ENCODE data around the gene CPVL. TPM values are rescaled to one million over a fixed set of nuclear protein-coding genes. Genes with fewer than 3 reads are reported as not detected.

The CPVL gene
- total RNA-seq, 4 donors from 2014 or later = 8.1 to 17.1 (median 10.1) TPM

DNA sequence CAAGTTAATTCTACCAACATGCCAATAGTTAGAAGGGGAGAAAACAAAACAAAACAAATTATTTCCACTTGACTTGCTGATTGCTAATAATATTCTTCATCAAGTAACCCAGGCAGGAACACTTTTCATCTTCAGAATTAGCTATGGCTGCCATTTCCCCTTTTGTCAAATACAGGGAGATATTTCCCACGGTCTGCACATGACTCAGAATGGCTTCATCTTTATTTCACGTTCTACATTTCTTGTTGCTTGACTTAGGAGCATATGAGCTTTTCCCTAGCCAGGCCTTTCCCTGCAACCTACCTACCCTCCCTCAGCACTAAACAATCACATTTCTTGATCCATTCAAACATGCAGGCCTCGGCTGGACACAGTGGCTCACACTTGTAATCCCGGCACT lies 6.5 kb downstream of the CPVL start:
- 76% methylated on average over 4 of the region's 4 CpGs for WGBS
- H3K36me3 ChIP-seq = no peaks in the 10 kb centered on the region
- no peak for DNase-seq (ENCODE audit: low spot score in 2 of 2)
- H3K4me3 ChIP-seq = no peak overlapping the region
- peaks cover 20% of the 10 kb centered on the region for H3K27me3 ChIP-seq
- no peak overlapping the region for H3K27ac ChIP-seq
- TF ChIP-seq, protein P1, sequence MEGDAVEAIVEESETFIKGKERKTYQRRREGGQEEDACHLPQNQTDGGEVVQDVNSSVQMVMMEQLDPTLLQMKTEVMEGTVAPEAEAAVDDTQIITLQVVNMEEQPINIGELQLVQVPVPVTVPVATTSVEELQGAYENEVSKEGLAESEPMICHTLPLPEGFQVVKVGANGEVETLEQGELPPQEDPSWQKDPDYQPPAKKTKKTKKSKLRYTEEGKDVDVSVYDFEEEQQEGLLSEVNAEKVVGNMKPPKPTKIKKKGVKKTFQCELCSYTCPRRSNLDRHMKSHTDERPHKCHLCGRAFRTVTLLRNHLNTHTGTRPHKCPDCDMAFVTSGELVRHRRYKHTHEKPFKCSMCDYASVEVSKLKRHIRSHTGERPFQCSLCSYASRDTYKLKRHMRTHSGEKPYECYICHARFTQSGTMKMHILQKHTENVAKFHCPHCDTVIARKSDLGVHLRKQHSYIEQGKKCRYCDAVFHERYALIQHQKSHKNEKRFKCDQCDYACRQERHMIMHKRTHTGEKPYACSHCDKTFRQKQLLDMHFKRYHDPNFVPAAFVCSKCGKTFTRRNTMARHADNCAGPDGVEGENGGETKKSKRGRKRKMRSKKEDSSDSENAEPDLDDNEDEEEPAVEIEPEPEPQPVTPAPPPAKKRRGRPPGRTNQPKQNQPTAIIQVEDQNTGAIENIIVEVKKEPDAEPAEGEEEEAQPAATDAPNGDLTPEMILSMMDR (IDR thresholded peaks at IDR 0.05) = no peak
- no peak for TF ChIP-seq EP300 (IDR thresholded peaks at IDR 0.05)
- no peak for TF ChIP-seq POLR2A (IDR thresholded peaks at IDR 0.05)
- no peak for TF ChIP-seq POLR2AphosphoS5 (IDR thresholded peaks at IDR 0.05)
- no peaks in the 10 kb centered on the region for H3K4me1 ChIP-seq
- H3K9me3 ChIP-seq = no peaks in the 10 kb centered on the region

DNA sequence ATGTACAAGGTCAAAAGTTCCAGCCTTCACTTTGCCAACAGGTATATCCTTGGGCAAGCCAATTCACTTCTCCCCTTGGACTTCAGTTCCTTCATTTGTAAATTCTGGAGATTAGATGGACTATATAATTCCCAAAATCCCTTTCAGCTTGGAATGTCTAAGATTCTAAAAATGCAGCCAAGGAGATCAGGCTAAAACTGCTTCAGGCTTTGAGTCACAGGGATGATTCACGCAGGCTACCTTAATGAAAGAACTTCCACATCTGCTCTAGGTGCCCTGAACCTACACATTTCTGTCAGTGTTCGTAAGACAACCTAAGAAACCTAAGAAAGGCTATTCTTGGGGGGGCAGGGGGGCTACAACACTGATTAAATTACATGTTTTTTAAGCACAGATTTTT lies 7.1 kb downstream of the CPVL start:
- 58% methylated on average over 2 of the region's 2 CpGs for WGBS
- Histone ChIP-seq H3K27me3 (peaks cover 14% of the 10 kb centered on the region), H3K4me1 (no peaks in the 10 kb centered on the region), H3K27ac (no peak overlapping the region), H3K36me3 (no peaks in the 10 kb centered on the region), H3K9me3 (no peaks in the 10 kb centered on the region), H3K4me3 (no peak overlapping the region)
- TF ChIP-seq, protein P1 (IDR thresholded peaks at IDR 0.05) = no peak
- no peak for DNase-seq (ENCODE audit: low spot score in 2 of 2)

DNA sequence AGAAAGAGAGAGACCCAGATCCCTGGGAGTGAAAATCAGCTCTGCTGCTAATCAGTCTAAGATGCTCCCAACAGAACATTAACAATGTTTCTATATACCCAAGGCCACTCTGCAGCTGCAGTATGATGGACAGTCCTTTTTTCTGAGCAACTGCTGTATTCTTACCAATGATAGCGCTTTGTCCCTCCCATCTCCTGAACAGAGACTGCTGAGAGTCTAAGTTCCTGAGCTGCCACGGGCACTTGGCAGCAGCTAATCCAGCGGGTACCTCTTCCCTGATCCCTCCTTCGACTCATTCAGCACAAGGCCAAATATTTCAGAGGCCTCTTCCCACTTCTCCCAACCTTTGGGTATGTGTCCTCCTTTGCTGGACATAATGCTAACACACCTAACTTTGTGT lies 7.7 kb downstream of the CPVL start:
- 57% methylated on average over 4 of the region's 4 CpGs for WGBS
- no peak for DNase-seq (ENCODE audit: low spot score in 2 of 2)
- Histone ChIP-seq H3K4me1 (no peaks in the 10 kb centered on the region), H3K4me3 (no peak overlapping the region), H3K9me3 (no peaks in the 10 kb centered on the region), H3K27ac (no peak overlapping the region), H3K36me3 (no peaks in the 10 kb centered on the region), H3K27me3 (peaks cover 10% of the 10 kb centered on the region)
- TF ChIP-seq POLR2A (IDR thresholded peaks at IDR 0.05) = no peak

DNA sequence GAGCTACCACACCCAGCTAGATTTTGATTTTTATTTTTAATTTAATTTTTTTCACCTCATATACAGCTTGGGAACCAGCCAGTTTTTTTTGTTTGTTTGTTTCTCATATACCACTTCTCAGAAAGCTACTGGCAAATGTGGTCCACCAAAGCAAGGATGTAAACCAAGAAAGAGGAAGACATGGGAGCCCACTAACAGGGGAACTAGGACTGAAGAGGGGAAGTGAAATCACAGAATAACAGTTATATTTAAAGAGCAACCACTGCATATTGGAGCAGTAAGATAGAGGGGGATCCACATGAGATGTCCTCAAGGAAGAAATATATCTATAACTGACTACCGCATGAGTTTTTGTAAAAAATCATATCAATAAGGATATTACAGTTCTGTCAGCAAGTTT lies 10.5 kb downstream of the CPVL start:
- DNase-seq (ENCODE audit: low spot score in 2 of 2) = no peak
- no peaks in the 10 kb centered on the region for H3K4me1 ChIP-seq
- H3K9me3 ChIP-seq = no peaks in the 10 kb centered on the region
- TF ChIP-seq EP300 (IDR thresholded peaks at IDR 0.05) = no peak
- TF ChIP-seq, protein P1 (IDR thresholded peaks at IDR 0.05) = no peak
- no peak for TF ChIP-seq POLR2AphosphoS5 (IDR thresholded peaks at IDR 0.05)
- no peak for TF ChIP-seq POLR2A (IDR thresholded peaks at IDR 0.05)
- peaks cover 1% of the 10 kb centered on the region for H3K27me3 ChIP-seq
- no peak overlapping the region for H3K4me3 ChIP-seq
- H3K27ac ChIP-seq = no peak overlapping the region
- WGBS = 90% methylated on average over 1 of the region's 1 CpG
- H3K36me3 ChIP-seq = no peaks in the 10 kb centered on the region

DNA sequence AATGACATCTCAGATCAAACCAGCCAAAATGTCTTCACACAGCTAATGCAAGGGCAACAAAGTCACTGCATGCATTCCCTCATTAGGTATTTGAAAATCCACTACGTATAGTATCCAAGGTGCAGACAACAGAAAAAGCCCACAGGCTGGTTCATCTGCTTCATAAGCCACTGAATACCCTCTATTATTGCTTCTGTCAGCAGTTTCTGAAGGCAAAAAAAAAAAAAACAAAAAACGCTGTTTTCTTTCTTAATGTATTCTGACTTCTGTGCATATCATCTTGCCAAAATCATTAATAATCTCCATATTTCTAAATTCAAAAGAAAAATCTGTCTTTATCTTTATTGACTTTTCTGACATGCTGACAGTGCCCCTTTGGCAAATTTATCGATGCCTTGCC lies 13.4 kb downstream of the CPVL start:
- Histone ChIP-seq H3K27me3 (no peaks in the 10 kb centered on the region), H3K4me1 (no peaks in the 10 kb centered on the region), H3K36me3 (no peaks in the 10 kb centered on the region), H3K27ac (no peak overlapping the region), H3K4me3 (no peak overlapping the region), H3K9me3 (no peaks in the 10 kb centered on the region)
- no peak for DNase-seq (ENCODE audit: low spot score in 2 of 2)
- 55% methylated on average over 3 of the region's 3 CpGs for WGBS
- no peak for TF ChIP-seq POLR2AphosphoS5 (IDR thresholded peaks at IDR 0.05)

DNA sequence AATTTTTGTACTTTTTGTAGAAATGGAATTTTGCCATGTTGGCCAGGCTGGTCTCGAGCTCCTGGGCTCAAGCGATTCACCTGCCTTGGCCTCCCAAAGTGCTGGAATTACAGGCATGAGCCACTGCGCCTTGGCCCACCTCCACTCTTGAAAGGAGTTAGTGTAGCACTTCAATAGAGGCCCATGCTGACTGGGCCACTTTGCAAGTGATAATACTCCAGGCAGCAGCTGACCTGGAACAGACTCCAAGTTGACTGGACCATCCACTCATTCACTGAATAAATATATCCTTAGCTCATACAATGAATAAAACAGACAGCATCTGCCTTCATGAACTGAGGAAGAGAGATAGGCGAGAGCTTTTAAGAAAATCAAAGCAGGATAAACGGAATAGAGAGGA lies 14.7 kb downstream of the CPVL start:
- H3K4me3 ChIP-seq = no peak overlapping the region
- no peak overlapping the region for H3K27ac ChIP-seq
- no peaks in the 10 kb centered on the region for H3K27me3 ChIP-seq
- WGBS = 93% methylated on average over 5 of the region's 5 CpGs
- H3K9me3 ChIP-seq = no peaks in the 10 kb centered on the region
- DNase-seq (ENCODE audit: low spot score in 2 of 2) = no peak
- H3K4me1 ChIP-seq = no peaks in the 10 kb centered on the region
- H3K36me3 ChIP-seq = no peaks in the 10 kb centered on the region
- no peak for TF ChIP-seq EP300 (IDR thresholded peaks at IDR 0.05)
- no peak for TF ChIP-seq POLR2AphosphoS5 (IDR thresholded peaks at IDR 0.05)
- TF ChIP-seq POLR2A (IDR thresholded peaks at IDR 0.05) = no peak
- TF ChIP-seq, protein P1 (IDR thresholded peaks at IDR 0.05) = no peak

Measured in suprapubic skin (tissue), 4 donors.